Esophagus (tissue), 2 donors: ENCODE results near the gene PLEKHM2. TPM values are rescaled to one million over a fixed set of nuclear protein-coding genes. Genes with fewer than 3 reads are reported as not detected.

Experiments
- H3K27ac ChIP-seq, 2 donors: one replicate each; pipeline ENCODE4 v1.5.1; 2013; ENCODE audit warnings: low read depth in 2 of 2, mild to moderate bottlenecking in 2 of 2, inconsistent platforms in 1 of 2, low read length in 1 of 2, moderate library complexity in 1 of 2
- H3K27me3 ChIP-seq, 2 donors: one replicate each; pipeline ENCODE4 v1.6.1; 2013; ENCODE audit warnings: low read length in 2 of 2, control low read depth in 1 of 2, mild to moderate bottlenecking in 1 of 2; ENCODE audit not compliant: insufficient read depth in 2 of 2, control insufficient read depth in 1 of 2
- H3K36me3 ChIP-seq, 2 donors: one replicate each; pipeline ENCODE4 v1.6.1; 2013; ENCODE audit warnings: low read length in 1 of 2; ENCODE audit not compliant: control insufficient read depth in 2 of 2, insufficient read depth in 2 of 2
- H3K4me1 ChIP-seq, 2 donors: one replicate each; pipeline ENCODE4 v1.6.1; 2013; ENCODE audit warnings: low read length in 1 of 2; ENCODE audit not compliant: control insufficient read depth in 2 of 2, insufficient read depth in 2 of 2
- H3K4me3 ChIP-seq, 2 donors: one replicate each; pipeline ENCODE4 v1.5.1; 2013; ENCODE audit warnings: low read length in 2 of 2, mild to moderate bottlenecking in 2 of 2, low read depth in 1 of 2, moderate library complexity in 1 of 2
- H3K9me3 ChIP-seq, 2 donors: one replicate each; pipeline ENCODE4 v1.6.1; 2013; ENCODE audit warnings: mild to moderate bottlenecking in 2 of 2, low read depth in 1 of 2, low read length in 1 of 2, moderate library complexity in 1 of 2; ENCODE audit not compliant: control insufficient read depth in 2 of 2, insufficient read depth in 1 of 2
- WGBS, 2 donors: extraction: QIAGEN DNeasy Blood & Tissue Kit; methylation state at CpG; one replicate each; pipeline ENCODE4 v1.1.7; 2013; 5-methylcytosine and 5-hydroxymethylcytosine counted together
- polyA plus RNA-seq, 2 donors: library from polyadenylated mRNA; stranded (reverse); fragments of 200-250 nt; gene quantifications; one replicate each; pipeline ENCODE4 v1.2.3, GENCODE V29; 2013
- donor health status: healthy with polysubstance abuse.
- donor health status: Bipolar disorder and iron deficiency.

The PLEKHM2 gene
- polyA plus RNA-seq, 2 donors: 34.5 to 40.7 TPM

DNA sequence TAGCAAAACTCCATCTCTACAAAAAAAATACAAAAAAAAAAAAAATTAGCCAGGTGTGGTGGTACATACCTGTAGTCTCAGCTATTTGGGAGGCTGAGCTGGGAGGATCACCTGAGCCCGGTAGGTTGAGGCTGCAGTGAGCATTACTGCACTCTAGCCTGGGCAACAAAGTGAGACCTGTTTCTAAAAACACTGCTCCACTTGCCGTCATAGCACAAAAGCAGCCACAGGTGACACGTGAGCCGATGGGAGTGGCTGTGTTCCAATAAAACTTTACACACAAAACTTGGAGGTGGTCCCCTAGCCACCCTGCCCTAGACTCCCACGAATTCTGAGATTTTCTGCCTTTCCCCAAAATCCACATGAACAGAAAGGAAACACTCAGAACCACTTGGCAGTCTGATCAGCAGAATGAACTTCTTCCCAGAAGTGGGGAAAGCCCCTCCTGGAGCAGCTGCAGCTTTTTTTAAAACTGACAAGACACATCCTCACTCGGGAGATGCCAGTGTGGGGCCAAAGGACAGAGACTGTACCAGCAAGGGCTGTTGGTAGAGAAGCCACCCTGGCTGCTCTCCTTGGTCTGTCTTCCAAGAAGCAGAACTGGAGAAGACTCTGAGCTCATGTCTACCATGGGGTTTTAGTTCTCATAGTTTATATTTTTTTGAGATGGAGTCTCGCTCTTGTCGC, 23.3 kb downstream of the PLEKHM2 start:
- peaks cover 10% of the 10 kb centered on the region in 2 donors for H3K4me1 ChIP-seq
- no peak overlapping the region for H3K27ac ChIP-seq
- WGBS, 2 donors: 76 to 77% methylated on average over 8 of the region's 8 CpGs

DNA sequence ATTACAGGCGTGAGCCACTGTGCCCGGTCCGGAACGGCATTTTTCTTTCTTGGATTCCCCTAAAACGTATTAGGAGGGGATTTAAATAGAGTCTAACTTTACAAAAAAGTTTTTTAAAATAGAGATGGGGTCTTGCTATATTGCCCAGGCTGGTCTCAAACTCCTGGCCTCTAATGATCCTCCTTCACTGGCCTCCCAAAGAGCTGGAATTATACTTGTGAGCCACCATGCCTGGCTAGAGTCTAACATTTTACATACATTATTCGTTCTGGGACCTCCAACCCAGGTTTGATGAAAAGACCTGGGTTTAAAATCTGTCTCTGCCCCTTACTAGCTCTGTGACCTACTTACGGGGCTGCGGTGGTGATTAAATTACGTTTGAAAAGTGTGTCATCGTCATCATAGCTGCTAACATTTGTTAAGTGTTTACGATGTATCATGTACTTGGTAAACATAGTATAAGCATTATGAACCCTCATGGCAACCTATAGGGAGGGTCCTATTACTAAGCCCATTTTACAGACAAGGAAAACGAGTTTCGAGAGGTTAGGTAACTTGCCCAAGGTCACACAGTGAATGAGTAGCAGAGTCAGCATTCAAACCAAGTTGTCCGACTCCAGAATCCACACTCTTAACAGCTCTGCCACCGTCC, 24.5 kb downstream of the PLEKHM2 start:
- H3K4me1 ChIP-seq: peaks cover 5 to 7% of the 10 kb centered on the region in 2 donors
- H3K27me3 ChIP-seq: no peaks in the 10 kb centered on the region
- peaks cover 0 to 2% of the 10 kb centered on the region in 2 donors for H3K36me3 ChIP-seq
- no peaks in the 10 kb centered on the region for H3K9me3 ChIP-seq
- H3K4me3 ChIP-seq: no peak overlapping the region
- 87 to 93% methylated on average over 15 of the region's 15 CpGs for WGBS, 2 donors
- H3K27ac ChIP-seq: peak overlapping the region in 1 of 2 donors; percentile 7

More for the DNA sequence above, 23.3 kb downstream of the PLEKHM2 start:
- Histone ChIP-seq H3K9me3 (no peaks in the 10 kb centered on the region), H3K36me3 (peaks cover 0 to 2% of the 10 kb centered on the region in 2 donors), H3K4me3 (no peak overlapping the region), H3K27me3 (no peaks in the 10 kb centered on the region)

DNA sequence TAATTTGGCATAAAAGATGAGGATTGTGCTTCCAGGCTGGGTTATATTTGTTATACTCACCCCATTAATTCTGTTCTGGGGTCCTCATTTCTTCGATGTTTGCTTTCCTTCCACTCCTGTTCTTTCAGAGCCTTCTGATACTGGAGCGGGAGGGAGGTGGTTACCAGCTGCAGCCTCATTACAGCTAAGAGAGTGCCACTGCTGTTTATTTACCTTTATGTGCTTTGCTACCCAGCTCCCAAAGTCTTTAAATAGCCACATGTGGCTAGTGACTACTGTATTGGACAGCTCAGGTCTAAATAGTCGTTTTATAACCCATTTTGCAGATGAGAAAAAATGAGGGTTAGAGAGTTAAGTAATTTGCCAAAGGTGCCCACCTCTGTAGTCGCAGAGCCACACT, 25.1 kb downstream of the PLEKHM2 start:
- H3K27me3 ChIP-seq: no peaks in the 10 kb centered on the region
- H3K27ac ChIP-seq: no peak overlapping the region
- H3K9me3 ChIP-seq: no peaks in the 10 kb centered on the region
- H3K36me3 ChIP-seq: peaks cover 0 to 2% of the 10 kb centered on the region in 2 donors
- H3K4me3 ChIP-seq: no peak overlapping the region
- WGBS, 2 donors: 91 to 94% methylated on average over 4 of the region's 4 CpGs
- peaks cover 5 to 6% of the 10 kb centered on the region in 2 donors for H3K4me1 ChIP-seq

DNA sequence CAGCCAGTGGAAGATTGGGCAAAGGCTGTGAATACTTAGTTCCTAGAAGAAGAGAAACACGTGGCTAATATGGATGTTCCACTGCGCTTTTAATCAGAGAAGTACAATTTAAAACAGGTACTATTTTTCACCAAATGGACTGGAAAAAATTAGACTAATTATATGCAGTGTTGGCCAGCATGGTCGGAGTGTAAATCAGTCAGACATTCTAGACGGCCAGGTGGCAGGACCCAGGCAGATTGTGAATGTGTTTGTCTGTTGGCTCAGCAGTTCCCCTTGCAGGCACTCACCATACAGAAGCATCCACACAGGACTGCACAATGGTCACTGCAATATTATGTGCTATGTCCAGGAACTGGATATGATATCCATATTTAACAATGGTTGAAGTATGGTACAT, 28.0 kb downstream of the PLEKHM2 start:
- H3K4me1 ChIP-seq: peaks cover 0 to 4% of the 10 kb centered on the region in 2 donors

DNA sequence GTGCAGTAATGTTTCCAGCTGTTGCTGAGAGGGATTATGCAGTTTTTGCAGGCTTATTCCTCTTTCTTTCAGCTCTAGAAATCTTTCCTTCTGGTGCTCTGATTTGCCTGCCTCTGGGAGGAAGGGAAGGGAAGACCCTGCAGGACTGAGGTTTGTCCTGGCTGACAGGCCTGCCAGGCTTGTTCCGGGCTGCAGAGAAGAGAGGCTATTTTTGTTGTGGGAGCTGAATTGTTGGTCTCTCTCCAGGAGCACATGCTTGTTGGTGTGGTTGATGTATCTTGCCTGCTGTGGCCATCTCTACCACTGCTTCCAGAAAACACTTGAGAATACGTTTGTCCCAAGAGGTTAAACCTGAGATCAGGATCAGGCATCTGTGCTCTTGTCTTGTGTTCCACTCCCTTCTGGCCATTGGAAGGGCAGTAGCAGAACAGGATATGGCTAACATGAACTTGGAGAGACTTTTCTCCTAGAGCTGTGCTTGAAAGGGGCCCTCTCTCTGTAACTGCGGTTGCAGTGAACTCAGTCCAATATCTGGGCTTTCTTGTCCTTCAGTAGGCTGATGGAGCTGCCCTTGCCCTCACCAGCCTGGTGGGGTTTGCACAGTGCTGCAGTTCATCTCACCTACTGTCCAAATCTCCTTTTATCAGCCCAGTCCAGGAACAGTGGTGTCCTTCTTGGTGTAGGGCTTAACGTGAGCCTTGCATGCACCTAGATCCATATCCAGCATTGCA, 30.5 kb downstream of the PLEKHM2 start:
- H3K36me3 ChIP-seq: peaks cover 0 to 28% of the 10 kb centered on the region in 2 donors
- H3K4me1 ChIP-seq: peaks cover 0 to 4% of the 10 kb centered on the region in 2 donors
- 58 to 71% methylated on average over 4 of the region's 4 CpGs for WGBS, 2 donors
- H3K9me3 ChIP-seq: peaks cover 0 to 2% of the 10 kb centered on the region in 2 donors
- no peak overlapping the region for H3K4me3 ChIP-seq
- peak overlapping the region; percentile 8 to 24 for H3K27ac ChIP-seq
- H3K27me3 ChIP-seq: no peaks in the 10 kb centered on the region

More for the DNA sequence above, 28.0 kb downstream of the PLEKHM2 start:
- Histone ChIP-seq H3K27me3 (no peaks in the 10 kb centered on the region), H3K27ac (no peak overlapping the region), H3K36me3 (peaks cover 0 to 11% of the 10 kb centered on the region in 2 donors), H3K9me3 (peaks cover 0 to 2% of the 10 kb centered on the region in 2 donors), H3K4me3 (no peak overlapping the region)
- WGBS, 2 donors: 80 to 84% methylated on average over 4 of the region's 4 CpGs

DNA sequence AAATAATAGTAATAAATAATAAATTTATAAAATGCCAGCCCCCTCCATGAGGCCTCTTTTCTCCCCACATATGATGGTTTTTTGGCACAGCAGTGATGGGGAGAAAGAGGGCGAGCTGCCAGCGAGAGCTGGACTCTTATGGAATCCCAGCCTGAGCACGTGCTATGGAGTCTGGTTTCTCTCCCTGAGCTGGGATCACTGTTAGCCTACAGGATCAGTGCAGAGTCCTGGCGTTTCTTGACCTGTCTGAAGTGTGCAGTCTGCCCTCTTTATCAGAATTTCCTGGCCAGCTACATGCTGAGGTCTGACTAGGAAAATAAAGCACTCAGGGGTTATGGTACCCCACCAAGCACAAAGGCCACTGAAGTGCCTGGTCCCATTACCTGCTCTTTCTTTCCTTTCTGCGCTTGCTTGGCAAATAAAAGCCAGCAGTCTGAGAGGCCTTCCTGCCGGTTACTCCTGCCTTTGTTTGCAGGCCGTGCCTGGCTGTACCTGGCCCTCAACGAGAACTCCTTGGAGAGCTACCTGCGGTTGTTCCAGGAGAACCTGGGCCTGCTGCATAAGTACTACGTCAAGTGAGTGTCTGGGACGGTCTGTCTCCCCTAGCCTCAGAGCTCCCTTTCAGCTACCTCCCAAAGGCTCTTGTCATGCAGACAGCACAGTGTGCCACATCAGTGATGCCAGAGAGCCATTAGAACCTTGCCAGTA, 33.5 kb downstream of the PLEKHM2 start:
- Histone ChIP-seq H3K4me3 (no peak overlapping the region), H3K27ac (no peak overlapping the region), H3K27me3 (no peaks in the 10 kb centered on the region), H3K9me3 (peaks cover 0 to 2% of the 10 kb centered on the region in 2 donors), H3K4me1 (peaks cover 0 to 4% of the 10 kb centered on the region in 2 donors), H3K36me3 (peaks cover 0 to 39% of the 10 kb centered on the region in 2 donors)
- WGBS, 2 donors: 86 to 88% methylated on average over 11 of the region's 11 CpGs

DNA sequence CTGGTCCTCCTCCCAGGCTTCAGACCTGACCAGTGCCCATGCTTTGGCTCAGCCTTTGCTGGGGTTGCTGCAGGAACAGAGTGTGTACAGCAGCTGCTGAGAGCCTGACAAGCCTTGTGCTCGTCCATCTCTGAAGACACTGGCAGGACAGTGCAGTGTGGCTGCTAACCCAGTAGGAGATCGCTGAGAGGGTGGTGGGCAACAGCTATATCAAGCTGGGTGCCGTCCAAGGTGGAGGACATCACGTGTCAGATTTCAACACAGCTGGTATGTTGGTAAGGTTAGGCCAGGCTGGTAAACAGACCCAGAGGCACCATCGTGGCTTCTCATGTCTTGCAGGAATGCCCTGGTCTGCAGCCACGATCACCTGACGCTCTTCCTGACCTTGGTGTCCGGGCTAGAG, 34.1 kb downstream of the PLEKHM2 start:
- Histone ChIP-seq H3K36me3 (peaks cover 4 to 39% of the 10 kb centered on the region in 2 donors), H3K9me3 (peaks cover 0 to 2% of the 10 kb centered on the region in 2 donors), H3K27ac (no peak overlapping the region), H3K27me3 (no peaks in the 10 kb centered on the region), H3K4me1 (peaks cover 0 to 4% of the 10 kb centered on the region in 2 donors), H3K4me3 (no peak overlapping the region)
- WGBS, 2 donors: 84 to 92% methylated on average over 8 of the region's 8 CpGs

DNA sequence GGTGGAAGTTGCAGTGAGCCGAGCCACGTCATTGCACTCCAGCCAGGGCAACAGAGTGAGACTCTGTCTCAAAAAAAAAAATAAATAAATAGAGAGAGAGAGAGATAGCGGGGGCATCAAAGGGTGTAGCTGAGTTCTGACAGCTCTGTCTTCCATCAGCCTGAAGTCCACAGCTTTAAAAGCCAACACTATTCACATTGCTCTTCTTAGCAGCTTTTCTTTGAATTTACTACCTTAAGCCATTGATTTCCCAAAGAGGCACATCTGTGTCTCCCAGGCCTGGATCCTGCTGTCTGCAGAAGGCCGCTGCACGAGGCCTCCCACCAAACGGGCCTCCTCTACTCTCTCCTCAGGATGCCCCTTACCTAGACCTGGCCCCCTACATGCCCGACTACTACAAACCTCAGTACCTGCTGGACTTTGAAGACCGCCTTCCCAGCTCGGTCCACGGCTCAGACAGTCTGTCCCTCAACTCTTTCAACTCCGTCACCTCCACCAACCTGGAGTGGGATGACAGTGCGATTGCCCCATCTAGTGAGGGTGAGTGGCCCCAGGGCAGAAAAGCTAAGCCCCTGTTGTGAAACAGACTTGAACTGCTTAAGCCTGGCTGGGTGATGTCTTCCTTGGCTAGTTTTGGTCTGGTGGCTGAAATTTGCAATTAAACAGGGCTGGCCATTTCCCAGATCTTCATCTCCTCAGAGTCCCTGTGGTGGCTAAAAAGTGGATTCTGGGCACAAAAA, 35.4 kb downstream of the PLEKHM2 start:
- Histone ChIP-seq H3K9me3 (peaks cover 0 to 2% of the 10 kb centered on the region in 2 donors), H3K36me3 (peaks cover 4 to 42% of the 10 kb centered on the region in 2 donors), H3K27ac (no peak overlapping the region), H3K4me3 (no peak overlapping the region), H3K27me3 (no peaks in the 10 kb centered on the region), H3K4me1 (peaks cover 0 to 4% of the 10 kb centered on the region in 2 donors)
- WGBS, 2 donors: 92% methylated on average over 12 of the region's 12 CpGs
